ENCODE measurements around the gene AP1S1. TPM values are rescaled to one million over a fixed set of nuclear protein-coding genes. Genes with fewer than 3 reads are reported as not detected.

The AP1S1 gene
- polyA plus RNA-seq, 6 donors from 2014 or later = 3.7 to 10.3 (median 4.9) TPM

DNA sequence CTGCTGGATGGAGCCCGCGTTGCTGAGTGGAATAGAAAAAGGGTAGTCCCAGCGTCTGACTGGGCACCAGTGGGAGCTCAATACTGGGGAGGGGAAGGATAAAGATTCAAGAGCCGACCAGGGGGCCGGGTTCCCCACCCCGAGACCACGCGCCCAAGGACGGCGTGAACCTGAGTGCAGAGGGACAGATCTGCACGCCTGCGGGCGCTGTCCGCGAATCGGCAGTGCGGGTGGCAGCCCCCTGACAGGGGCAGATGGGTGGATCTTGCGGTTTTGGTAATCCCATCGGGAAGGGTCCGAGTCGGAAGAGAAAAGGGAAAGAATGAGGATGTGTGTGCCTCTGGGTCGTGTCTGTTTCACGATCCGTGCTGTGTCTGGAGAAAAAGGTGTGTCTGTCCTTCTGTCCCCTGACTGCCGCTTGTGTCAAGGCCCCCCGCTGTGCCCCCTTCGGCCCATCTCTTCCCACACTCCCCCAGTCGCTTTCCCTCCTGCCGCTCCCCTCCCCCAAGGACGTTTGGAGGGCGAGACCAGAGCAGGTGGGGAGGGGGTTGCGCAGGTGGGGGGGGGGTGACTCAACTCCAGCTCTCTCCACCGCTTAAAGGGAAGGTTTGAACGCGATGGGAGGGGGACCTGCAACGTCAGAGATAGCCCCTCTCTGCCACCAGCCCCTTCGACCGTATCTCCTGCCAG lies 11.8 kb downstream of the AP1S1 start:
- DNase-seq (no peak), ATAC-seq (ENCODE audit: low read depth in 2 of 2) (no peak)
- Mint-ChIP-seq H3K27me3 (peaks cover 52 to 70% (median 61%) of the 10 kb centered on the region in 3 donors), H3K36me3 (peaks cover 0 to 33% of the 10 kb centered on the region in 2 donors), H3K4me1 (peaks cover 44 to 64% (median 57%) of the 10 kb centered on the region in 3 donors), H3K27ac (peak overlapping the region in 5 of 6 donors; percentile 90 to 100 (median 95)), H3K9me3 (peaks cover 0 to 10% (median 2%) of the 10 kb centered on the region in 7 donors), H3K4me3 (peak overlapping the region; percentile 79 to 90 (median 87))

DNA sequence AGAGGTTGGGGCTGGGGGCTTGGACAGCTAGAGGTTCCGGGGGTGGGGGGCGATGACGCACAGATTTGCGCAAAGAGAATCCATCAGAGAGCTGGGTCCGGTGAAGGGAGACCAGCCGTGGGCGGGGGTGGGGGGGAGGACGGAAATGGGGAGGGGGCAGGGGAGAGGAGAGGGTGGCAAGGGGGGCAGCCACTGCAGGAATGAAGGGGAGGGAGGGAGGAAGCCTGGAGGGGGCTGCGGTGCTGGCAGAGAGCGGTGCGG lies 12.3 kb downstream of the AP1S1 start:
- H3K4me3 Mint-ChIP-seq = peak overlapping the region in 4 of 8 donors; percentile 12 to 86 (median 52)
- peak overlapping the region in 3 of 6 donors; percentile 18 to 68 (median 39) for H3K27ac Mint-ChIP-seq
- ATAC-seq (ENCODE audit: low read depth in 2 of 2) = no peak

GRCh38 chr7:101166909-101167644 lies 12.8 kb downstream of the AP1S1 start:
- H3K4me1 Mint-ChIP-seq = peaks cover 53 to 73% (median 67%) of the 10 kb centered on the region in 3 donors
- no peak for ATAC-seq (ENCODE audit: low read depth in 2 of 2)
- peak overlapping the region in 4 of 6 donors; percentile 10 to 93 (median 79) for H3K27ac Mint-ChIP-seq

More for the DNA sequence above, 12.3 kb downstream of the AP1S1 start:
- Mint-ChIP-seq H3K9me3 (peaks cover 0 to 10% (median 2%) of the 10 kb centered on the region in 7 donors), H3K27me3 (peaks cover 57 to 74% (median 66%) of the 10 kb centered on the region in 3 donors), H3K36me3 (peaks cover 0 to 38% of the 10 kb centered on the region in 2 donors), H3K4me1 (peaks cover 49 to 69% (median 62%) of the 10 kb centered on the region in 3 donors)
- DNase-seq = no peak

GRCh38 chr7:101167645-101168411 lies 13.6 kb downstream of the AP1S1 start:
- Mint-ChIP-seq H3K9me3 (peaks cover 0 to 10% (median 3%) of the 10 kb centered on the region in 7 donors), H3K27me3 (peaks cover 60 to 87% (median 76%) of the 10 kb centered on the region in 3 donors), H3K4me3 (peak overlapping the region in 4 of 8 donors; percentile 19 to 61 (median 60)), H3K27ac (peak overlapping the region in 2 of 6 donors; percentile 74 to 93), H3K4me1 (peaks cover 51 to 69% (median 65%) of the 10 kb centered on the region in 3 donors), H3K36me3 (peaks cover 0 to 43% of the 10 kb centered on the region in 2 donors)
- DNase-seq = no peak
- no peak for ATAC-seq (ENCODE audit: low read depth in 2 of 2)

More at GRCh38 chr7:101166909-101167644, 12.8 kb downstream of the AP1S1 start:
- Mint-ChIP-seq H3K9me3 (peaks cover 0 to 10% (median 2%) of the 10 kb centered on the region in 7 donors), H3K27me3 (peaks cover 57 to 79% (median 71%) of the 10 kb centered on the region in 3 donors), H3K4me3 (peak overlapping the region in 6 of 8 donors; percentile 8 to 86 (median 54)), H3K36me3 (peaks cover 0 to 43% of the 10 kb centered on the region in 2 donors)
- DNase-seq = no peak

DNA sequence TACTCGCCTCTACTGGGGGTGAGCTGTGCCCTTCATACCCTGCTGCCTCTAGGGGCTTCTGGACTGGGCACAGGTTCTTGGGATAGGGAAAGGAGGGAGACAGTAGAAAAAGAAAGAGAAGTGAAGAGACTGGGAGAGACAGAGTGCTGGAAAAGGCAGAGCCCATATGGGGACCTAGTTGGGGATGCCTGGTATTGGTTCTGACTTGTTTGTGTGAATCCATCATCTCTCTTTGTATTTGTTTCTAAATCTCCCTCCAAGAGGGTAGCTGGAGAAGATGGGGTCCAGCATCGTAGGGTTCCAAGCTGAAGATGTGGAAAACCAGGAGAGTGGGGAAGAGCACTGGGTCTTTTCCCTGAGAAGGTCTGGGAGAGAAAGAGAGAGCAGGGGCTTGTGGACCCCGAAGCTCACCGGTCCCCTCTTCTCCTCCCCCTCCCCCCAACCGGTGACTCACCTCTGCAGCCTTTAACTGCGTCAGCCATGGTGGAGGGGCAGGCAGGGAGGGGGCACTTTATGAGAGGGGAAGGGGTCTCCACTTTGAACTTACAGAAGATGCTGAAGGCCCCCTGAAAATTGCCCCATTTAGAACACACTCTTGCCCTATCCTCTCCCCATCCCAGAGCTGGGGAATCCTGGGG lies 14.3 kb downstream of the AP1S1 start:
- peak overlapping the region in 2 of 6 donors; percentile 74 to 93 for H3K27ac Mint-ChIP-seq
- H3K9me3 Mint-ChIP-seq = peaks cover 0 to 10% (median 3%) of the 10 kb centered on the region in 7 donors
- H3K27me3 Mint-ChIP-seq = peaks cover 62 to 94% (median 80%) of the 10 kb centered on the region in 3 donors
- H3K4me1 Mint-ChIP-seq = peaks cover 53 to 71% (median 69%) of the 10 kb centered on the region in 3 donors
- H3K4me3 Mint-ChIP-seq = peak overlapping the region in 4 of 8 donors; percentile 19 to 76 (median 48)
- H3K36me3 Mint-ChIP-seq = peaks cover 0 to 43% of the 10 kb centered on the region in 2 donors
- DNase-seq (no peak), ATAC-seq (ENCODE audit: low read depth in 2 of 2) (no peak)

DNA sequence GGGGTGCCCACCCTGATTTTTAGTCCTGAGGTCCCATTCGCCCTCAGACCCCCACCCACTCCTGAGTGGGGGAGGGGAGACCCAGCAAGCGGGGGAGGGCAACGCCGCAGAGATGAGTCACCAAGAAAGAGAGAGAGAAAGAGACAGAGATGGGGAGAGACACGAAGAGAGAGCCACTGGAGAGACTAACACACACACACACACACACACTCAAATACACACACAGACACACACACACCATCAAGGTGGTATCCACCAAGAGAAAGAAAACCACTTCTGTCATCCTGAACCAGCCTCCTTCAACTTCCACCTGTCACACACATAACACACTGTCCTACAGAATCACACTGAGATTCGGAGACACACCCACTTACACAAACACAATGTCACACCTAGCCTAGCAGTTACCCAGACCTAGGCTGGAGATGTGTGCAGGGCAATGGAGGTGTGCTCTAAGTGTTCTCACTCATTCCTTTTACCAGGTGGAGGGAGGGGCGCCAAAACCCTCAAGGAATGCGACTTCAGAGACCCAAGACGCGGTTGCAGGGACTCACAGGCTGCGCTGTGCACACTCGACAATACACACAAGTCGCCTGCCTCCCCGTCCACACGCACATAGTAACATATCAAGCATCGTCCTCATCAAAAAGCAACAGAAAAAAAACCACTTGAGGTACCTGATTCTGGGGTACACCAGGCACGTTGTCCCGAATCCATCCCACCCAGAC lies 15.0 kb downstream of the AP1S1 start:
- H3K4me1 Mint-ChIP-seq = peaks cover 58 to 77% (median 75%) of the 10 kb centered on the region in 3 donors
- H3K4me3 Mint-ChIP-seq = peak overlapping the region in 5 of 8 donors; percentile 28 to 76 (median 60)
- peak overlapping the region in 4 of 6 donors; percentile 74 to 89 (median 82) for H3K27ac Mint-ChIP-seq

GRCh38 chr7:101169838-101170551 lies 15.7 kb downstream of the AP1S1 start:
- ATAC-seq (ENCODE audit: low read depth in 2 of 2) (peak; percentile 39 to 52), DNase-seq (peak; percentile 73)
- peaks cover 0 to 10% (median 7%) of the 10 kb centered on the region in 7 donors for H3K9me3 Mint-ChIP-seq
- peaks cover 59 to 76% (median 74%) of the 10 kb centered on the region in 3 donors for H3K4me1 Mint-ChIP-seq
- H3K4me3 Mint-ChIP-seq = peak overlapping the region in 5 of 8 donors; percentile 28 to 69 (median 60)
- peak overlapping the region in 4 of 6 donors; percentile 13 to 79 (median 68) for H3K27ac Mint-ChIP-seq
- H3K27me3 Mint-ChIP-seq = peaks cover 70 to 99% (median 95%) of the 10 kb centered on the region in 3 donors
- peaks cover 0 to 51% of the 10 kb centered on the region in 2 donors for H3K36me3 Mint-ChIP-seq

More for the DNA sequence above, 15.0 kb downstream of the AP1S1 start:
- Mint-ChIP-seq H3K9me3 (peaks cover 0 to 10% (median 7%) of the 10 kb centered on the region in 7 donors), H3K27me3 (peaks cover 68 to 99% (median 87%) of the 10 kb centered on the region in 3 donors), H3K36me3 (peaks cover 0 to 49% of the 10 kb centered on the region in 2 donors)
- ATAC-seq (ENCODE audit: low read depth in 2 of 2) (no peak), DNase-seq (no peak)

DNA sequence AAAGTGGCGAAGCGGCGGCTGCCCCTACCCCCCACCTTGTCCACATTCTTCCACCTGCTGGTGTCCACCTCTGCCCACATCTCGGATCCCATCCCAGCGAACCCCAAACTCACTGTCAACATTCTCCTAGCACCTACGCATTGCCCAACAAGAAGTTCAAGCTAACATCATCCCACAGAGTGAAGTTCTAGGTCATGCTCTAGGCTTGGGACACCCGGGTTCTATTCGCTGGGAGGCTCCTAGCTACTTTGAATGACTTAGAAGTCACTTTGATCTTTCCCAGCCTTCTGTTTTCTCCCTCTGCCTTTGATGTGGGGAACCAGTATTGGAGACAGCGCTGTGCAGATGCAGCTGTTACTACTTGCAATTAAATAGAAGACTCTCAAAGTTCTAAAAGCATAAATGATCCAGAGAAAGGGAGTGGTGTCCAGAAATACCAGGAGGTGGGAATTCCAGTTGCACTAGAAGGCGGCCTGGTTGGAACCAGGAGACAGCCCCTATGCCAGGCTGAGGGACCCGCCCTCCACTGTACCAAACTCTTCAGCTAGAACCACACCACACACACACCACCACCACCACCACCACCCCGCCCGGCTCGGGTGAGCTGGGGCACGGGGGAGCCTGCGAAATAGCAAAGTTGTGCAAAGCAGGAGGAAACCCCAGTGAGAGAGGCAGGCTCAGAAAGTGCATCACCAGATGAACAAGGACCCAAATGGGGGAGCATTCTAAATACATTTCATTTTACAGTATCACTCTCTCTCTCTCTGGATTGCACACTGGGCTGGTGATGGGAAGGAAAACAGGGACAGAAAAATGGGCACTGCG lies 16.6 kb downstream of the AP1S1 start:
- DNase-seq = no peak
- H3K4me1 Mint-ChIP-seq = peaks cover 53 to 67% (median 67%) of the 10 kb centered on the region in 3 donors

GRCh38 chr7:101171442-101171837 lies 17.2 kb downstream of the AP1S1 start:
- peaks cover 0 to 42% of the 10 kb centered on the region in 2 donors for H3K36me3 Mint-ChIP-seq
- peaks cover 47 to 62% (median 61%) of the 10 kb centered on the region in 3 donors for H3K4me1 Mint-ChIP-seq
- H3K9me3 Mint-ChIP-seq = peaks cover 0 to 11% (median 4%) of the 10 kb centered on the region in 7 donors
- peak overlapping the region in 5 of 6 donors; percentile 36 to 95 (median 62) for H3K27ac Mint-ChIP-seq
- H3K27me3 Mint-ChIP-seq = peaks cover 73 to 99% (median 95%) of the 10 kb centered on the region in 3 donors
- no peak for ATAC-seq (ENCODE audit: low read depth in 2 of 2)
- peak overlapping the region in 5 of 8 donors; percentile 32 to 64 (median 60) for H3K4me3 Mint-ChIP-seq
- no peak for DNase-seq

More for the DNA sequence above, 16.6 kb downstream of the AP1S1 start:
- Mint-ChIP-seq H3K27me3 (peaks cover 70 to 99% (median 95%) of the 10 kb centered on the region in 3 donors), H3K4me3 (peak overlapping the region in 5 of 8 donors; percentile 43 to 78 (median 60)), H3K9me3 (peaks cover 0 to 8% (median 5%) of the 10 kb centered on the region in 7 donors), H3K27ac (peak overlapping the region in 5 of 6 donors; percentile 36 to 95 (median 62)), H3K36me3 (peaks cover 0 to 45% of the 10 kb centered on the region in 2 donors)
- ATAC-seq (ENCODE audit: low read depth in 2 of 2) = no peak

DNA sequence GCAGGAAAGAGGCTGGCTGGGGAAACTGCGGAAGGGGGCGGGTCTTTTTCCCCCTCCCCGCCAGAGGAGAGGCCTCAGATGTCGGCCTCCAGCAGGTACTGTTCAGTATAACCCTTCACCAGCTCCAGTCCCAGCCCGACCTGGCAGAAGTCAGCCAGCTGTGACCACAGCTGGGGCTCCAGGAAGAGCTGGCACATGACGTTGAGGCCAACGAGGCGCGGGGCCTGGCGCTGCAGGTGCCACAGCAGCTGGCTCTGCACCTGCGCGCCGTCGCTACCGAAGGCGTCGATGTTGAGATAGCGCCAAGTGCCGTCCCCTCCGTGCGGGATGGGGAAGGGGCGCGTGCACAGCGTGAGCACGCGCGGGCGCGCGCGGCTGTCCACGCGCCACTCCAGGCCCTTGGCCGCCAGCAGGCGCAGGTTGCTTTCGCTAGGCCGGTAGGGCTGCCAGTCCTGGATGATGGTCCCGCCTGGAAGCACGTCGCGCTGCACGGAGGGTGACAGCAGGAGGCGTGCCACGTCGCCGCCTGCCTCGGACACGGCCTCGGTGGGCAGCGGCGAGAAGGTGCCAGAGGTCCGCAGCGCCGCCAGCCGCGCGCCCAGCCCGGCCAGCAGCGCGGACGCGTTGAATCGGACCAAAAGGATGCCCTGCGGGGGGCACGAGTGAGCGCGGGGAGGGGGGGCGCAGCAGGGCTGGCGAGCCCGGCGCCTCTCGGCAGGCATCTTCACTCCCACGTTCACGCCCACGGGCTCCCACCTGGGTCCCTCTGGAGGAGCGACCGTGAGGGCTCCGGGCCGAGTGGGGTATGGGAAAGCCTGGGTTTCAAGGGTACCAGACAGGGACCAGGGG lies 18.0 kb downstream of the AP1S1 start:
- peaks cover 77 to 100% (median 95%) of the 10 kb centered on the region in 3 donors for H3K27me3 Mint-ChIP-seq
- ATAC-seq (ENCODE audit: low read depth in 2 of 2) = peak; percentile 72 to 84
- H3K4me3 Mint-ChIP-seq = peak overlapping the region in 6 of 8 donors; percentile 60 to 81 (median 66)
- peak; percentile 59 for DNase-seq
- H3K4me1 Mint-ChIP-seq = peaks cover 43 to 56% (median 53%) of the 10 kb centered on the region in 3 donors
- peaks cover 0 to 11% (median 4%) of the 10 kb centered on the region in 7 donors for H3K9me3 Mint-ChIP-seq
- H3K27ac Mint-ChIP-seq = peak overlapping the region in 4 of 6 donors; percentile 49 to 95 (median 82)
- H3K36me3 Mint-ChIP-seq = peaks cover 0 to 42% of the 10 kb centered on the region in 2 donors

All from naive B cell (primary cell).